Peyer's patch (tissue), 4 donors: ENCODE data around the gene TTC28.

Source experiments
- POLR2A ChIP-seq, 2 donors: fragments of 450-650 bp; IDR thresholded peaks; one replicate each; pipeline ENCODE4 v1.5.1; 2017; ENCODE audit warnings: antibody characterized with exemption in 2 of 2, mild to moderate bottlenecking in 2 of 2, moderate library complexity in 2 of 2
- TF ChIP-seq, protein P1 (sequence below), 6 experiments: fragments of 450-650 bp in 4 of 6; fragments of 200-600 bp in 2 of 6; sonication (generic) in 1 of 6; IDR thresholded peaks; one replicate each; pipeline ENCODE4 v1.5.1; 2017 to 2019; ENCODE audit warnings: antibody characterized with exemption in 6 of 6, mild to moderate bottlenecking in 3 of 6, moderate library complexity in 1 of 6

DNA sequence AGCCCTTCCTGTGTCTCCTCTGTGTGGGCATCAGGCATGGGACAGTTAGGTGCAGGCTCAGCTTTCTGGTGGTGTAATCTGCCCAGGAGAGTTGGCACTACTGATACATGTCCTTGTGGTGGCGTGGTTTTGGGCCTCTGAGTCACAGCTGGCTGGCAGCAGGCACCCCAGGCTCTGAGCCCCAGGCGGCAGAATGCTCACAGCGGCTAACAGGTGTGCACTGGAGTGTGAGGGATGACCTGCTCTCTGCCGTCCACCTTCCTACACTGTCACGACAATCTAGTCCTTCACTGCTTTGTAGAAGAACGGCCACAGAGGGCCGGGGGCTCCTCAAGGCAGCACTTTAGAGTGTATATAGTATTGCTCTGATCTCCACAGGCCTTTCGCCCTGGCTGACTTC is 660.3 kb downstream of the TTC28 start:
- TF ChIP-seq, protein P1, sequence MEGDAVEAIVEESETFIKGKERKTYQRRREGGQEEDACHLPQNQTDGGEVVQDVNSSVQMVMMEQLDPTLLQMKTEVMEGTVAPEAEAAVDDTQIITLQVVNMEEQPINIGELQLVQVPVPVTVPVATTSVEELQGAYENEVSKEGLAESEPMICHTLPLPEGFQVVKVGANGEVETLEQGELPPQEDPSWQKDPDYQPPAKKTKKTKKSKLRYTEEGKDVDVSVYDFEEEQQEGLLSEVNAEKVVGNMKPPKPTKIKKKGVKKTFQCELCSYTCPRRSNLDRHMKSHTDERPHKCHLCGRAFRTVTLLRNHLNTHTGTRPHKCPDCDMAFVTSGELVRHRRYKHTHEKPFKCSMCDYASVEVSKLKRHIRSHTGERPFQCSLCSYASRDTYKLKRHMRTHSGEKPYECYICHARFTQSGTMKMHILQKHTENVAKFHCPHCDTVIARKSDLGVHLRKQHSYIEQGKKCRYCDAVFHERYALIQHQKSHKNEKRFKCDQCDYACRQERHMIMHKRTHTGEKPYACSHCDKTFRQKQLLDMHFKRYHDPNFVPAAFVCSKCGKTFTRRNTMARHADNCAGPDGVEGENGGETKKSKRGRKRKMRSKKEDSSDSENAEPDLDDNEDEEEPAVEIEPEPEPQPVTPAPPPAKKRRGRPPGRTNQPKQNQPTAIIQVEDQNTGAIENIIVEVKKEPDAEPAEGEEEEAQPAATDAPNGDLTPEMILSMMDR (IDR thresholded peaks at IDR 0.05) = no peak
- no peak for TF ChIP-seq POLR2A (IDR thresholded peaks at IDR 0.05)
